ENCODE results near the gene DGKI.

Gene DGKI

GRCh38 chr7:137871170-137871915 lies 24.6 kb upstream of the DGKI start:
- DNase-seq (ENCODE audit: low spot score): no peak

GRCh38 chr7:137870684-137871083 lies 23.9 kb upstream of the DGKI start:
- no peak for DNase-seq (ENCODE audit: low spot score)

GRCh38 chr7:137870078-137870477 lies 23.3 kb upstream of the DGKI start:
- DNase-seq (ENCODE audit: low spot score): no peak

GRCh38 chr7:137869260-137869659 lies 22.5 kb upstream of the DGKI start:
- DNase-seq (ENCODE audit: low spot score): no peak

GRCh38 chr7:137867289-137867688 lies 20.5 kb upstream of the DGKI start:
- DNase-seq (ENCODE audit: low spot score): no peak

- no peak for DNase-seq (ENCODE audit: low spot score)
Observed at GRCh38 chr7:137865764-137866163, 19.0 kb upstream of the DGKI start.

- DNase-seq (ENCODE audit: low spot score): no peak
Observed at GRCh38 chr7:137862964-137863363, 16.2 kb upstream of the DGKI start.

GRCh38 chr7:137862358-137862757 lies 15.6 kb upstream of the DGKI start:
- DNase-seq (ENCODE audit: low spot score): no peak

GRCh38 chr7:137860542-137860941 lies 13.8 kb upstream of the DGKI start:
- DNase-seq (ENCODE audit: low spot score): no peak

GRCh38 chr7:137853053-137853452 lies 6.3 kb upstream of the DGKI start:
- no peak for DNase-seq (ENCODE audit: low spot score)

- no peak for DNase-seq (ENCODE audit: low spot score)
Observed at GRCh38 chr7:137852108-137852507, 5.3 kb upstream of the DGKI start.

GRCh38 chr7:137850972-137851945 lies 4.5 kb upstream of the DGKI start:
- no peak for DNase-seq (ENCODE audit: low spot score)

GRCh38 chr7:137850571-137850970 lies 3.8 kb upstream of the DGKI start:
- no peak for DNase-seq (ENCODE audit: low spot score)

GRCh38 chr7:137848095-137848494 lies 1.3 kb upstream of the DGKI start:
- no peak for DNase-seq (ENCODE audit: low spot score)

- no peak for DNase-seq (ENCODE audit: low spot score)
Observed at GRCh38 chr7:137847568-137848050, 835 bp upstream of the DGKI start.

- no peak for DNase-seq (ENCODE audit: low spot score)
Observed at GRCh38 chr7:137846549-137846826, 286 bp downstream of the DGKI start.

GRCh38 chr7:137844677-137845425 lies 1.9 kb downstream of the DGKI start:
- no peak for DNase-seq (ENCODE audit: low spot score)

GRCh38 chr7:137839903-137840779 lies 6.6 kb downstream of the DGKI start:
- no peak for DNase-seq (ENCODE audit: low spot score)

GRCh38 chr7:137838706-137839315 lies 8.0 kb downstream of the DGKI start:
- DNase-seq (ENCODE audit: low spot score): no peak

- no peak for DNase-seq (ENCODE audit: low spot score)
Observed at GRCh38 chr7:137836541-137836940, 10.2 kb downstream of the DGKI start.

- no peak for DNase-seq (ENCODE audit: low spot score)
Observed at GRCh38 chr7:137836113-137836509, 10.7 kb downstream of the DGKI start.
